Gastrocnemius medialis (tissue), 4 donors: ENCODE measurements around the gene SPATA32. TPM values are rescaled to one million over a fixed set of nuclear protein-coding genes. Genes with fewer than 3 reads are reported as not detected.

Experiments
- ATAC-seq, 2 donors: fragments of 150-250 bp; one replicate each; pipeline ENCODE4 v1.9.1; 2016
- DNase-seq, 2 donors: peaks; one replicate each; pipeline ENCODE4 v3.0.0-alpha.2; 2019
- H3K27ac ChIP-seq, 4 donors: fragments of 200-600 bp; sonication (generic); 1 replicate in 1 of 4; 2 replicates in 3 of 4; pipeline ENCODE4 v1.5.1; 2016 to 2018; ENCODE audit warnings: mild to moderate bottlenecking in 2 of 4, moderate library complexity in 1 of 4
- H3K27me3 ChIP-seq, 3 donors: fragments of 200-600 bp; sonication (generic) in 2 of 3; 1 replicate in 1 of 3; 2 replicates in 2 of 3; pipeline versions ENCODE4 v1.5.1 to v1.6.0; 2016 to 2019; ENCODE audit warnings: mild to moderate bottlenecking in 1 of 3, moderate library complexity in 1 of 3
- H3K36me3 ChIP-seq, 2 donors: fragments of 200-600 bp; sonication (generic) in 1 of 2; one replicate each; pipeline ENCODE4 v1.5.1; 2017 to 2018
- H3K4me1 ChIP-seq, 2 donors: fragments of 200-600 bp; sonication (generic) in 1 of 2; one replicate each; pipeline ENCODE4 v1.5.1; 2016 to 2017; ENCODE audit warnings: mild to moderate bottlenecking in 2 of 2
- H3K4me3 ChIP-seq, 4 donors: fragments of 200-600 bp; sonication (generic) in 3 of 4; 1 replicate in 1 of 4; 2 replicates in 3 of 4; pipeline ENCODE4 v1.5.1; 2016 to 2019; ENCODE audit warnings: mild to moderate bottlenecking in 2 of 4
- H3K9me3 ChIP-seq, 3 donors: fragments of 200-600 bp; sonication (generic) in 2 of 3; 1 replicate in 1 of 3; 2 replicates in 2 of 3; pipeline ENCODE4 v1.5.1; 2016 to 2019
- POLR2A ChIP-seq, 2 donors: fragments of 450-650 bp; IDR thresholded peaks; one replicate each; pipeline ENCODE4 v1.6.1; 2017; ENCODE audit warnings: antibody characterized with exemption in 2 of 2, mild to moderate bottlenecking in 2 of 2, moderate library complexity in 2 of 2
- in situ Hi-C, 4 donors: fragments of 200-750 bp; cut with MboI; loops; one replicate each; pipeline versions ENCODE4 v1.15.0 to v1.8.0; 2017; ENCODE audit warnings: low sequenced_read_pairs in 4 of 4
- intact Hi-C: fragments of 100-400 bp; cut with DNase I; formaldehyde crosslinking; loops from one replicate; pipeline ENCODE4 v1.15.1; 2023; ENCODE audit warnings: low total_unique reads
- total RNA-seq, 4 donors: library from RNA; depleted of rRNA; stranded (reverse); fragments of >200 nt; gene quantifications; one replicate each; pipeline versions ENCODE4 v1.1.0 to v1.2.3, GENCODE V29; 2016
- TF ChIP-seq, protein P1 (sequence below), 5 experiments: fragments of 450-650 bp in 3 of 5; fragments of 200-600 bp in 2 of 5; sonication (generic) in 2 of 5; IDR thresholded peaks in 4 of 5; conservative IDR thresholded peaks in 1 of 5; 1 replicate in 4 of 5; 2 replicates in 1 of 5; pipeline ENCODE4 v1.5.1; 2016 to 2019; ENCODE audit warnings: antibody characterized with exemption in 5 of 5, mild to moderate bottlenecking in 3 of 5, moderate library complexity in 3 of 5

Gene SPATA32
- total RNA-seq, 4 donors from 2014 or later: not detected

DNA sequence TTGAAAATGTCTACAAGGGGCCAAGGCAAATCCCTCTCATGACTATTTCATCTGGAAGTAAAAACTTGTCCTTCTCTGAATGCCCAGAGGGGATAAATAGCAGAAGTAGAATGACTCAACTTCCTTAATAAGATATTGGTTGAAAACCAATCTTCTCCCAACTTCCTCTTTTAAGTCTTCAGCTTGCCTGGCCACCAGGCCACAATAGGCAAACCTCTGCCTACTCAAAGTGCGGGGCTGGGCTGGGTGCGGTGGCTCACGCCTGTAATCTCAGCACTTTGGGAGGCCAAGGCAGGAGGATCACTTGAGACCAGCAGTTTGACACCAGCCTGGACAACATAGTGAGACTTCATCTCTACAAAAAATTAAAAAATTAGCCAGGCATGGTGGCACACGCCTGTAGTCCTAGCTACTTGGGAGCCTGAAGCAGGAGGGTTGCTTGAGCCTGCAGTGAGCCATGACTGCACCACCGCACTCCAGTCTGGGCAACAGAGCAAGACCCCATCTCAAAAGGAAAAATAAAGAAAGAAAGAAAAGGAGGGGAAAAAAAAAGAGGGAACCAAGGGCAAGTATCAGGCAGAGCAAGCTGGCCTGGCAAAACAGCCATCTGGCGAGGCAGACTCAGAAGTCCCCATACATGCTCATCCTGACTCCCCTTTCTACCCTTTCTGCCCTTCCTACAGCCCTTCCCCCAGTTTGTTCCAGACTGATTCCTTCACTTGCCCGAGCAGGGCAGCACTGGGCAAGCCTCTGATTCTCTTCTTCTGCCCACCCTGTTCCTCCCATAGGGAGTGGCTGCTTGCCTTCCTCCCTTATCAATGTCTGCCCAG, 34.3 kb upstream of the SPATA32 start:
- Histone ChIP-seq H3K4me3 (no peak overlapping the region), H3K9me3 (no peaks in the 10 kb centered on the region), H3K27ac (peak overlapping the region; percentile 88 to 98 (median 94)), H3K27me3 (no peaks in the 10 kb centered on the region), H3K4me1 (peaks cover 95 to 99% of the 10 kb centered on the region in 2 donors), H3K36me3 (no peaks in the 10 kb centered on the region)
- DNase-seq (no peak), ATAC-seq (no peak)
- in situ Hi-C loops (no loop called here), intact Hi-C loops (loop anchor here (10.0 kb wide), 1 partner anchor 1521 kb away; the partner anchor contains the start of gene DUSP3)
- TF ChIP-seq POLR2A (IDR thresholded peaks at IDR 0.05): no peak
- TF ChIP-seq, protein P1, sequence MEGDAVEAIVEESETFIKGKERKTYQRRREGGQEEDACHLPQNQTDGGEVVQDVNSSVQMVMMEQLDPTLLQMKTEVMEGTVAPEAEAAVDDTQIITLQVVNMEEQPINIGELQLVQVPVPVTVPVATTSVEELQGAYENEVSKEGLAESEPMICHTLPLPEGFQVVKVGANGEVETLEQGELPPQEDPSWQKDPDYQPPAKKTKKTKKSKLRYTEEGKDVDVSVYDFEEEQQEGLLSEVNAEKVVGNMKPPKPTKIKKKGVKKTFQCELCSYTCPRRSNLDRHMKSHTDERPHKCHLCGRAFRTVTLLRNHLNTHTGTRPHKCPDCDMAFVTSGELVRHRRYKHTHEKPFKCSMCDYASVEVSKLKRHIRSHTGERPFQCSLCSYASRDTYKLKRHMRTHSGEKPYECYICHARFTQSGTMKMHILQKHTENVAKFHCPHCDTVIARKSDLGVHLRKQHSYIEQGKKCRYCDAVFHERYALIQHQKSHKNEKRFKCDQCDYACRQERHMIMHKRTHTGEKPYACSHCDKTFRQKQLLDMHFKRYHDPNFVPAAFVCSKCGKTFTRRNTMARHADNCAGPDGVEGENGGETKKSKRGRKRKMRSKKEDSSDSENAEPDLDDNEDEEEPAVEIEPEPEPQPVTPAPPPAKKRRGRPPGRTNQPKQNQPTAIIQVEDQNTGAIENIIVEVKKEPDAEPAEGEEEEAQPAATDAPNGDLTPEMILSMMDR (IDR thresholded peaks at IDR 0.05 in 4 of 5, conservative IDR thresholded peaks at IDR 0.05 in 1 of 5): no peak

DNA sequence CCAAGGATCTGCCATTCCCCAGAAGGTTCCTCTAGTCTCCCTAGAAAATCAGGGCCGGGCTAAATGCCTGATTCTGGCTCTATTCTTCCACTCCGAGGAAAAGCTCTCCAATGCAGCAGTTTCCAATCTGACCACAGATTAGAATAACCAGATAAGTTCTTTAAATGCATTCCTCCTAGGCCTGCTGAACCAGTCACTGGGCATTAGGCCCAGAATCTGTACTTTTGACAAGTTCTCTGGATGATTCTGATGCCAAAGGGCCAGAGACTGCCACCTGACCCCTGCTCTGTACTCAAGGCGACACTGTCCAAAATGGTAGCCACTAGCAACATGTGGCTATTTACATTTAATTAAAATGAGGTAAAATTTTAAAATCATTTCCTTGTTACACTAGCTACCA, 32.6 kb upstream of the SPATA32 start:
- peak overlapping the region; percentile 88 to 98 (median 94) for H3K27ac ChIP-seq
- ATAC-seq (peak; percentile 31 to 34), DNase-seq (peak; percentile 74 to 79)
- no peaks in the 10 kb centered on the region for H3K9me3 ChIP-seq
- TF ChIP-seq POLR2A (IDR thresholded peaks at IDR 0.05): no peak
- TF ChIP-seq, protein P1 (IDR thresholded peaks at IDR 0.05 in 4 of 5, conservative IDR thresholded peaks at IDR 0.05 in 1 of 5): no peak
- no peaks in the 10 kb centered on the region for H3K36me3 ChIP-seq
- H3K4me3 ChIP-seq: no peak overlapping the region
- intact Hi-C loops (loop anchor here (10.0 kb wide), 1 partner anchor 1520 kb away; the partner anchor contains the start of gene DUSP3), in situ Hi-C loops (no loop called here)
- H3K4me1 ChIP-seq: peaks cover 98 to 100% of the 10 kb centered on the region in 2 donors
- H3K27me3 ChIP-seq: no peaks in the 10 kb centered on the region

DNA sequence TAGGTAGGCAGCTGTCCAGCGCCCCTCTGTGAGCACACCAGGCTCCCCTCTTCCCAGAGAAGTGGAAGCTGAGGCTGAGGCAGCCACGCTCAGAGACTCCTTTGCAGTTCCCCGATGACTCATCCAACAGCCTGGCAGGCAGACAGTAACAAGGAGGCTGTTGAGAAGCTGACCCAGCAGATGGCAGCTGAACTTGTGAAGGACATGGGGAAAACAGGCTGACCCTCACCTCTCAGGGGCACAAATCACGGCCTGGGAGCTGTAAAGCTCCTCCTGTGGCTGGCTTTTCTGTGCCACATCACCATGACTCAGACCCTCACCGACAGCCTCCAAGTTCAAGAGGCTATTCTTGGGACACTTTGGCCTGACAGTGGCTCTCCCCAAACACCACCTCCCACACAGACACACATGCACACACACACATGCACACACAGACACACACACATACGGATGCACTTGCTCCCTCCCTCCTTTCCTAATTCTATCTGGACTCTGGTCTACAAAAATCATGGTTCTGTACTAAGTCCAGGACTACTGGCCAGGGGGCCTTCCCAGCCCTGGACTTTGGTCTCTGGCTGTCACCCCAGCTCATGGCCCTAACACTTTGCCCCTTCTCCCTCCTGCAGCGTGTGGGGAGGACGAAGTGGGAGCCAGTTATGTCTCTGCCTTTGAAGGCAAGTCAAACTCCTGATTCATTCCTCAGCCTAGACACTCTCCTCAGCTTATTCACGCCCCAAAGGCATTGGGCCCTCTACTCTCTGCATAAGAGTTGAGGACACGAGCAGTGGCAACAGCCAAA, 31.7 kb upstream of the SPATA32 start:
- Histone ChIP-seq H3K27ac (peak overlapping the region; percentile 88 to 98 (median 94)), H3K36me3 (no peaks in the 10 kb centered on the region), H3K9me3 (no peaks in the 10 kb centered on the region), H3K4me1 (peaks cover 99 to 100% of the 10 kb centered on the region in 2 donors), H3K4me3 (peak overlapping the region in 1 of 4 donors; percentile 11), H3K27me3 (no peaks in the 10 kb centered on the region)
- ATAC-seq: peak; percentile 79 to 81
- peak; percentile 97 to 99 for DNase-seq
- in situ Hi-C loops (no loop called here), intact Hi-C loops (loop anchor here (1.0 to 10.0 kb wide), 2 partner anchors 10 to 1519 kb away; partner anchors contain the start of gene DUSP3)
- TF ChIP-seq, protein P1 (IDR thresholded peaks at IDR 0.05 in 4 of 5, conservative IDR thresholded peaks at IDR 0.05 in 1 of 5): no peak
- TF ChIP-seq POLR2A (IDR thresholded peaks at IDR 0.05): peak; percentile 24 to 49

DNA sequence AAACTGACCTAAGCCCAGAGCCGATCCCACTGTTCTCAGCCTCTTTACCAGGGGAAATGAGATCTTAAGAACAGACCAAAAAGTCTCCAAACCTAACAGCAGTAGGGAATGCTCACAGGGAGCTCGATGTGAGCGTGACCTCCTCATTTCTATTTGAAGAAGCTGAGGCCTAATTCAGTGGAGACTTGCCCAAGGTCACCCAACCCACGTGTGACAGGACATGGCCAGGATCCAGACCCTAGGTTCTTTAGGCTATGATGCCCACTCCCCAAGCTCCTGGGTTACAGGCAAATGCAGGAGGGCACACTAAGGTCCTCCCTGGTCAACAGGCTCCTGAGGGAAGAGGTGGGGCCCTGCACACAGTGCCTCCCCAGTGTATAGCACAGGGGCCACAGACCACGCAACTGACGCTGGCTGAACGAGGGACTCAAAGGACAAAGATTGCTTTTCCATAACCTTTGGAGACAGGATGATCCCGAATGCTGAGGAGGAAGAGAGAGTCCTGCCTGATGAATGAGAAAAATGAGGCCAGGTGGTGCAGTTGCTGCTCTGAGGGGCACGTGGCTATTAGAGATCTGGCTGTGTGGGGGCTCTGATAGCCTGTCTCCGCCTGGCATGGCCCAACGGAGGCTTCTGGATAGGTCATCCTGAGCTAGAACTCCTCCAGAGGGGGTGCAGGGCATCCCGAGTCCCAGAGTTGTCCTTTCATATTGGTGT, 31.0 kb upstream of the SPATA32 start:
- peaks cover 100% of the 10 kb centered on the region in 2 donors for H3K4me1 ChIP-seq

More for the DNA sequence above, 31.0 kb upstream of the SPATA32 start:
- Histone ChIP-seq H3K27ac (peak overlapping the region; percentile 88 to 98 (median 94)), H3K9me3 (no peaks in the 10 kb centered on the region), H3K4me3 (peak overlapping the region in 1 of 4 donors; percentile 11), H3K27me3 (no peaks in the 10 kb centered on the region), H3K36me3 (no peaks in the 10 kb centered on the region)
- in situ Hi-C loops: no loop called here
- ATAC-seq: peak; percentile 1 to 16
- intact Hi-C loops: loop anchor here (1.0 to 10.0 kb wide), 2 partner anchors 10 to 1518 kb away; partner anchors contain the start of gene DUSP3
- DNase-seq: peak in 1 of 2 donors; percentile 63
- TF ChIP-seq, protein P1 (IDR thresholded peaks at IDR 0.05 in 4 of 5, conservative IDR thresholded peaks at IDR 0.05 in 1 of 5): no peak
- TF ChIP-seq POLR2A (IDR thresholded peaks at IDR 0.05): no peak
